Smooth muscle cell (in vitro differentiated cells): ENCODE data around the gene SERINC5. TPM values are rescaled to one million over a fixed set of nuclear protein-coding genes. Genes with fewer than 3 reads are reported as not detected.

Experiments used
- DNase-seq: peaks from one replicate; lab custom pipeline; 2025; ENCODE audit not compliant: unreplicated experiment; lab: John Stamatoyannopoulos, UW
- H2AFZ ChIP-seq: fragments of 200-600 bp; sonication (generic); 2 replicates; pipeline ENCODE4 v1.6.0; 2016; ENCODE audit warnings: antibody characterized with exemption, low read depth, mild to moderate bottlenecking
- H3F3A ChIP-seq: fragments of 200-600 bp; sonication (generic); 2 replicates; pipeline ENCODE4 v1.6.0; 2017; ENCODE audit warnings: antibody characterized with exemption, low read depth
- H3K27ac ChIP-seq: fragments of 200-600 bp; sonication (generic); 2 replicates; pipeline ENCODE4 v1.5.1; 2016; ENCODE audit warnings: low read depth, mild to moderate bottlenecking
- H3K27me3 ChIP-seq: fragments of 200-600 bp; sonication (generic); 2 replicates; pipeline ENCODE4 v1.6.1; 2016; ENCODE audit warnings: low read depth, mild to moderate bottlenecking
- H3K36me3 ChIP-seq: fragments of 200-600 bp; sonication (generic); 2 replicates; pipeline ENCODE4 v1.5.1; 2016; ENCODE audit warnings: low read depth
- H3K4me1 ChIP-seq: fragments of 200-600 bp; sonication (generic); 2 replicates; pipeline ENCODE4 v1.5.1; 2016; ENCODE audit warnings: low read depth
- H3K4me2 ChIP-seq: fragments of 200-600 bp; sonication (generic); 2 replicates; pipeline ENCODE4 v1.6.0; 2016; ENCODE audit warnings: mild to moderate bottlenecking
- H3K4me3 ChIP-seq: fragments of 200-600 bp; sonication (generic); 2 replicates; pipeline ENCODE4 v1.5.1; 2016; ENCODE audit warnings: mild to moderate bottlenecking
- H3K79me2 ChIP-seq: fragments of 200-600 bp; sonication (generic); 2 replicates; pipeline ENCODE4 v1.6.0; 2016; ENCODE audit warnings: low read depth, mild to moderate bottlenecking
- H3K9ac ChIP-seq: fragments of 200-600 bp; sonication (generic); 2 replicates; pipeline ENCODE4 v1.6.0; 2016; ENCODE audit warnings: low read depth
- H3K9me3 ChIP-seq: fragments of 200-600 bp; sonication (generic); replicated peaks from 2 replicates; pipeline ENCODE4 v1.5.1; 2016; ENCODE audit warnings: low read depth
- H4K20me1 ChIP-seq: fragments of 200-600 bp; sonication (generic); 2 replicates; pipeline ENCODE4 v1.6.0; 2016; ENCODE audit warnings: low read depth
- CTCF ChIP-seq: fragments of 200-600 bp; sonication (generic); IDR thresholded peaks from 2 replicates; pipeline ENCODE4 v1.5.1; 2017; ENCODE audit warnings: borderline replicate concordance, mild to moderate bottlenecking, antibody characterized with exemption; ENCODE audit not compliant: insufficient read depth, poor library complexity, severe bottlenecking
- WGBS: methylation state at CpG from one replicate; pipeline ENCODE4 v1.1.7; 2016; ENCODE audit warnings: low lambda C conversion rate; 5-methylcytosine and 5-hydroxymethylcytosine counted together
- polyA plus RNA-seq: library from polyadenylated mRNA; unstranded; fragments of >200 nt; fragmentation: Nextera tagmentation; extraction: Ambion mirVana; gene quantifications from 2 replicates; pipeline ENCODE4 v1.2.1, GENCODE V29; 2016
- total RNA-seq: library from RNA; depleted of rRNA; stranded (reverse); fragments of >200 nt; gene quantifications from 2 replicates; pipeline ENCODE4 v1.2.3, GENCODE V29; 2014

Gene SERINC5
- total and polyA plus RNA-seq, 2 experiments from 2014 or later: 4.5 to 37.0 TPM

- Histone ChIP-seq H3K9me3 (no peaks in the 10 kb centered on the region), H3K4me2 (no peak overlapping the region), H3F3A (no peaks in the 10 kb centered on the region), H3K4me1 (peaks cover 15% of the 10 kb centered on the region), H3K4me3 (no peak overlapping the region), H3K27ac (no peak overlapping the region), H2AFZ (no peak overlapping the region), H3K36me3 (no peaks in the 10 kb centered on the region), H3K9ac (no peak overlapping the region), H3K27me3 (no peaks in the 10 kb centered on the region), H3K79me2 (peaks cover 90% of the 10 kb centered on the region), H4K20me1 (peaks cover 24% of the 10 kb centered on the region)
- WGBS: 86% methylated on average over 12 of the region's 12 CpGs
- no peak for TF ChIP-seq CTCF
- no peak for DNase-seq
Observed at GRCh38 chr5:80216753-80217596, 38.9 kb downstream of the SERINC5 start.

- Histone ChIP-seq H4K20me1 (peaks cover 22% of the 10 kb centered on the region), H3K9ac (no peak overlapping the region), H3K36me3 (no peaks in the 10 kb centered on the region), H3K4me2 (no peak overlapping the region), H3K4me1 (peaks cover 15% of the 10 kb centered on the region), H3K27ac (no peak overlapping the region), H3K9me3 (no peaks in the 10 kb centered on the region), H3K27me3 (no peaks in the 10 kb centered on the region), H3K4me3 (no peak overlapping the region), H2AFZ (no peak overlapping the region), H3K79me2 (peaks cover 90% of the 10 kb centered on the region), H3F3A (no peaks in the 10 kb centered on the region)
- no peak for DNase-seq
- 84% methylated on average over 8 of the region's 8 CpGs for WGBS
- TF ChIP-seq CTCF: no peak
Observed at GRCh38 chr5:80216096-80216495, 39.8 kb downstream of the SERINC5 start.

- Histone ChIP-seq H3K36me3 (no peaks in the 10 kb centered on the region), H3K27ac (peak overlapping the region; percentile 68), H3K4me3 (no peak overlapping the region), H4K20me1 (peaks cover 22% of the 10 kb centered on the region), H3K27me3 (no peaks in the 10 kb centered on the region), H3K9me3 (no peaks in the 10 kb centered on the region), H3K9ac (no peak overlapping the region), H3K79me2 (peaks cover 91% of the 10 kb centered on the region), H3F3A (no peaks in the 10 kb centered on the region), H3K4me2 (no peak overlapping the region), H2AFZ (no peak overlapping the region), H3K4me1 (peaks cover 16% of the 10 kb centered on the region)
- no peak for TF ChIP-seq CTCF
- 77% methylated on average over 4 of the region's 4 CpGs for WGBS
- DNase-seq: no peak
Observed at GRCh38 chr5:80215523-80215922, 40.3 kb downstream of the SERINC5 start.

GRCh38 chr5:80213466-80213865 lies 42.4 kb downstream of the SERINC5 start:
- peaks cover 22% of the 10 kb centered on the region for H3K4me1 ChIP-seq
- peaks cover 13% of the 10 kb centered on the region for H4K20me1 ChIP-seq
- peak overlapping the region; percentile 1 for H3K9ac ChIP-seq
- H3K79me2 ChIP-seq: peaks cover 95% of the 10 kb centered on the region
- no peak overlapping the region for H2AFZ ChIP-seq
- no peak for TF ChIP-seq CTCF
- H3K4me3 ChIP-seq: no peak overlapping the region
- H3K9me3 ChIP-seq: no peaks in the 10 kb centered on the region
- H3K27me3 ChIP-seq: no peaks in the 10 kb centered on the region
- no peaks in the 10 kb centered on the region for H3K36me3 ChIP-seq
- peaks cover 4% of the 10 kb centered on the region for H3F3A ChIP-seq
- no peak overlapping the region for H3K4me2 ChIP-seq
- H3K27ac ChIP-seq: peak overlapping the region; percentile 68
- WGBS: 88% methylated on average over 3 of the region's 3 CpGs
- no peak for DNase-seq
